Endothelial cell of umbilical vein (primary cell): Measurements from ENCODE around the gene ZNF563. TPM values are rescaled to one million over a fixed set of nuclear protein-coding genes. Genes with fewer than 3 reads are reported as not detected.

Source experiments
- BruUV-seq: library from RNA; stranded (reverse); fragments of 400-500 nt; replicated peaks from 2 replicates; lab custom pipeline; 2021; lab: Mats Ljungman, UMichigan
- CTCF ChIA-PET: fragments of 300-600, 350-600 bp; sonication (Branson Sonifier 250); formaldehyde crosslinking; loops from one replicate; lab custom pipeline; 2021; ENCODE audit warnings: antibody characterized with exemption, inconsistent platforms; lab: Charles Lee
- POLR2A ChIA-PET: fragments of 300-600, 350-600 bp; sonication (Branson Sonifier 250); formaldehyde crosslinking; loops from one replicate; lab custom pipeline; 2021; ENCODE audit warnings: antibody characterized with exemption, inconsistent platforms; lab: Charles Lee
- DNase-seq: peaks from one replicate; pipeline ENCODE4 v3.0.0-alpha.2; 2011; ENCODE audit warnings: low read depth, low spot score
- FAIRE-seq: peaks from 2 replicates; lab custom pipeline; 2011; peaks lifted over from hg19 to GRCh38; lab: Jason Lieb, UNC
- H2AFZ ChIP-seq: 2 replicates; pipeline ENCODE4 v1.6.0; 2012; ENCODE audit warnings: low read depth, low read length, control low read depth, inconsistent platforms
- H3K27ac ChIP-seq: 2 replicates; pipeline ENCODE4 v1.5.1; 2011; ENCODE audit warnings: low read depth, mild to moderate bottlenecking, control low read depth, low read length, moderate library complexity; ENCODE audit not compliant: insufficient read depth
- H3K27me3 ChIP-seq, 2 experiments: 2 replicates each; pipeline versions ENCODE4 v1.6.0 to v1.6.1; 2011; ENCODE audit warnings: low read length in 2 of 2, mixed read lengths in 1 of 2; ENCODE audit not compliant: control insufficient read depth in 2 of 2, insufficient read depth in 2 of 2
- H3K36me3 ChIP-seq, 2 experiments: 2 replicates in 1 of 2; 3 replicates in 1 of 2; pipeline ENCODE4 v1.5.1; 2011; ENCODE audit warnings: low read length in 2 of 2, mild to moderate bottlenecking in 1 of 2, moderate library complexity in 1 of 2; ENCODE audit not compliant: control insufficient read depth in 2 of 2, insufficient read depth in 2 of 2; ENCODE audit errors: extremely low read depth in 1 of 2
- H3K4me1 ChIP-seq: 3 replicates; pipeline ENCODE4 v1.5.1; 2011; ENCODE audit warnings: mild to moderate bottlenecking, low read length; ENCODE audit not compliant: control insufficient read depth, insufficient read depth; ENCODE audit errors: extremely low read depth
- H3K4me2 ChIP-seq: 2 replicates; pipeline ENCODE4 v1.6.1; 2011; ENCODE audit warnings: low read length, control low read depth, mixed read lengths; ENCODE audit not compliant: insufficient read depth
- H3K4me3 ChIP-seq, 3 experiments: fragments of 200-600 bp in 1 of 3; sonication (generic), shearing (Covaris generic) in 1 of 3; replicated peaks in 1 of 3; 2 replicates each; pipeline ENCODE4 v1.5.1; 2011 to 2016; ENCODE audit warnings: control low read depth in 3 of 3, low read length in 3 of 3, mild to moderate bottlenecking in 2 of 3, inconsistent platforms in 1 of 3, low read depth in 1 of 3, moderate library complexity in 1 of 3; ENCODE audit not compliant: insufficient read depth in 1 of 3
- H3K79me2 ChIP-seq: 2 replicates; pipeline ENCODE4 v1.6.0; 2012; ENCODE audit warnings: low read length, inconsistent platforms; ENCODE audit not compliant: control insufficient read depth, insufficient read depth
- H3K9ac ChIP-seq: replicated peaks from 2 replicates; pipeline ENCODE3; 2011; ENCODE audit warnings: low read length, control low read depth; ENCODE audit not compliant: insufficient read depth; ENCODE audit errors: extremely low read depth
- H3K9me1 ChIP-seq: replicated peaks from 3 replicates; pipeline ENCODE4 v1.6.0; 2011; ENCODE audit warnings: mild to moderate bottlenecking, low read length; ENCODE audit not compliant: control insufficient read depth, insufficient read depth; ENCODE audit errors: extremely low read depth
- H3K9me3 ChIP-seq: replicated peaks from 2 replicates; pipeline ENCODE4 v1.5.1; 2012; ENCODE audit warnings: low read length, inconsistent platforms; ENCODE audit not compliant: control insufficient read depth, insufficient read depth
- H4K20me1 ChIP-seq: replicated peaks from 2 replicates; pipeline ENCODE3; 2011; ENCODE audit warnings: mild to moderate bottlenecking, low read length; ENCODE audit not compliant: control insufficient read depth, insufficient read depth; ENCODE audit errors: extremely low read depth
- CTCF ChIP-seq, 2 donors: IDR thresholded peaks; 1 replicate in 1 of 2; 2 replicates in 1 of 2; pipeline ENCODE4 v1.5.1; 2011; ENCODE audit warnings: low read length in 2 of 2, mild to moderate bottlenecking in 2 of 2, moderate library complexity in 2 of 2, control low read depth in 1 of 2, inconsistent platforms in 1 of 2, low read depth in 1 of 2; ENCODE audit not compliant: insufficient read depth in 1 of 2; ENCODE audit errors: extremely low read depth in 1 of 2
- EZH2 ChIP-seq: IDR thresholded peaks from 2 replicates; pipeline ENCODE4 v1.6.1; 2012; ENCODE audit warnings: borderline replicate concordance, low read depth, mild to moderate bottlenecking, moderate library complexity, low read length, inconsistent platforms; ENCODE audit not compliant: severe bottlenecking
- FOS ChIP-seq: IDR thresholded peaks from 2 replicates; pipeline ENCODE4 v1.6.1; 2011; ENCODE audit warnings: mild to moderate bottlenecking, low read length, moderate library complexity, borderline replicate concordance; ENCODE audit not compliant: insufficient read depth
- GATA2 ChIP-seq: IDR thresholded peaks from 2 replicates; pipeline ENCODE4 v1.7.0; 2011; ENCODE audit warnings: low read depth, mild to moderate bottlenecking, moderate library complexity, mixed read lengths, low read length; ENCODE audit not compliant: insufficient read length, insufficient read depth
- JUN ChIP-seq: IDR thresholded peaks from 2 replicates; pipeline ENCODE4 v1.6.1; 2011; ENCODE audit warnings: borderline replicate concordance, low read depth; ENCODE audit not compliant: insufficient read length, insufficient read depth
- MAX ChIP-seq: IDR thresholded peaks from 2 replicates; pipeline ENCODE4 v1.6.1; 2011; ENCODE audit not compliant: insufficient read depth, insufficient read length
- MYC ChIP-seq: IDR thresholded peaks from one replicate; pipeline ENCODE4 v1.6.1; 2011; ENCODE audit warnings: mild to moderate bottlenecking, low read depth, low read length
- POLR2A ChIP-seq: IDR thresholded peaks from 2 replicates; pipeline ENCODE4 v1.6.1; 2012; ENCODE audit warnings: low read depth, mild to moderate bottlenecking, control low read depth, low read length
- POLR2AphosphoS5 ChIP-seq: IDR thresholded peaks from 2 replicates; pipeline ENCODE4 v1.6.1; 2012; ENCODE audit warnings: low read depth, mild to moderate bottlenecking, control low read depth, low read length, moderate library complexity; ENCODE audit not compliant: insufficient read depth
- dilution Hi-C: fragments of 300-500 bp; cut with MboI; formaldehyde crosslinking; loops from one replicate; pipeline ENCODE4 v1.15.0; 2019; ENCODE audit warnings: low sequenced_read_pairs; ENCODE audit not compliant: extremely low pct_ligation_motif_present
- intact Hi-C: fragments of 100-400 bp; cut with micrococcal nuclease; formaldehyde crosslinking; loops from one replicate; pipeline ENCODE4 v1.10.0; 2022
- polyA plus RNA-seq, 4 experiments: library from polyadenylated mRNA; depleted of rRNA in 3 of 4; stranded (reverse) in 3 of 4; unstranded in 1 of 4; fragments of >200 nt; gene quantifications; 2 replicates each; pipeline versions ENCODE4 v1.2.1 to v1.2.3, GENCODE V29; 2011 to 2012; ENCODE audit warnings: missing spikeins in 1 of 4
- total RNA-seq: library from RNA; stranded (reverse); gene quantifications from 2 replicates; pipeline ENCODE4 v1.2.3, GENCODE V29; 2021

Gene ZNF563
- total and polyA plus RNA-seq, 2 donors (not counting 3 experiments of a cell fraction or from before 2014, with no cell fraction given) = 0.35 to 1.1 TPM

- intact Hi-C loops = no loop called here
- H3K9ac ChIP-seq = no peak overlapping the region
- POLR2A ChIA-PET = no interaction called here
- H3K4me3 ChIP-seq = no peak overlapping the region
- FAIRE-seq (no peak), DNase-seq (no peak)
- H3K4me2 ChIP-seq = no peak overlapping the region
- no peaks in the 10 kb centered on the region for H4K20me1 ChIP-seq
- TF ChIP-seq EZH2 = no peak
- TF ChIP-seq FOS = no peak
- no peak for TF ChIP-seq MYC
- no peak for TF ChIP-seq MAX
- TF ChIP-seq POLR2A = no peak
- TF ChIP-seq CTCF (IDR thresholded peaks at IDR 0.05; ENCODE audit: extremely low read depth in 1 of 2, insufficient read depth in 1 of 2, low read depth in 1 of 2, low read length in 2 of 2) = no peak
- no peak for TF ChIP-seq JUN
- TF ChIP-seq GATA2 = no peak
- TF ChIP-seq POLR2AphosphoS5 = no peak
- H3K4me1 ChIP-seq = no peaks in the 10 kb centered on the region
- no peaks in the 10 kb centered on the region for H3K36me3 ChIP-seq
- CTCF ChIA-PET = no interaction called here
- dilution Hi-C loops = no loop called here
- H3K79me2 ChIP-seq = no peaks in the 10 kb centered on the region
- H3K27ac ChIP-seq = no peak overlapping the region
- peaks cover 7% of the 10 kb centered on the region for H3K9me3 ChIP-seq
- no peaks in the 10 kb centered on the region for H3K9me1 ChIP-seq
- no peaks in the 10 kb centered on the region for H3K27me3 ChIP-seq
- H2AFZ ChIP-seq = no peak overlapping the region
- no TSS peak for BruUV-seq
Observed at GRCh38 chr19:12353375-12353774, 19.9 kb upstream of the ZNF563 start.
